Adrenal gland (tissue), 12 donors: ENCODE results near the gene SDHAF3. TPM values are rescaled to one million over a fixed set of nuclear protein-coding genes. Genes with fewer than 3 reads are reported as not detected.

ENCODE experiments used
- DNase-seq, 7 donors: peaks; one replicate each; pipeline ENCODE4 v3.0.0-alpha.2; 2019 to 2020
- H3K27ac ChIP-seq, 5 donors: fragments of 200-600 bp; sonication (generic) in 4 of 5; 1 replicate in 3 of 5; 2 replicates in 2 of 5; pipeline versions ENCODE4 v1.5.1 to v1.8.0; 2016 to 2020; ENCODE audit warnings: mild to moderate bottlenecking in 1 of 5
- H3K27me3 ChIP-seq: fragments of 200-600 bp; 2 replicates; pipeline ENCODE4 v1.8.0; 2021
- H3K36me3 ChIP-seq, 2 donors: fragments of 200-600 bp; replicated peaks in 1 of 2; 1 replicate in 1 of 2; 2 replicates in 1 of 2; pipeline versions ENCODE4 v1.5.1 to v1.8.0; 2018 to 2022
- H3K4me1 ChIP-seq, 2 donors: fragments of 200-600 bp; replicated peaks in 1 of 2; 1 replicate in 1 of 2; 2 replicates in 1 of 2; pipeline versions ENCODE4 v1.5.1 to v1.8.0; 2018 to 2021
- H3K4me3 ChIP-seq, 4 donors: fragments of 200-600 bp; sonication (generic) in 3 of 4; one replicate each; pipeline ENCODE4 v1.5.1; 2016 to 2018
- H3K9me3 ChIP-seq, 3 donors: fragments of 200-600 bp; sonication (generic) in 1 of 3; replicated peaks in 1 of 3; 1 replicate in 2 of 3; 2 replicates in 1 of 3; pipeline versions ENCODE4 v1.5.1 to v1.8.0; 2016 to 2021
- POLR2A ChIP-seq, 2 donors: fragments of 450-650 bp; IDR thresholded peaks; one replicate each; pipeline ENCODE4 v1.6.1; 2017; ENCODE audit warnings: antibody characterized with exemption in 2 of 2, mild to moderate bottlenecking in 2 of 2, moderate library complexity in 1 of 2
- WGBS, 4 donors: extraction: QIAGEN DNeasy Blood & Tissue Kit in 2 of 4; methylation state at CpG; one replicate each; pipeline versions ENCODE4 v1.1.5 to v1.1.7; 2013 to 2017; 5-methylcytosine and 5-hydroxymethylcytosine counted together
- intact Hi-C, 2 donors: fragments of 100-400 bp; cut with DNase I; formaldehyde crosslinking; loops; one replicate each; pipeline versions ENCODE4 v1.14.1 to v1.15.0; 2022 to 2023
- polyA plus RNA-seq, 3 donors: library from polyadenylated mRNA; stranded (reverse); fragments of 200-250 nt in 2 of 3; fragments of 350-450 nt in 1 of 3; fragmentation: Illumina TruSeq in 1 of 3; extraction: RNeasy Lipid Tissue Mini Kit (QIAGEN cat#74804) in 1 of 3; gene quantifications; one replicate each; pipeline ENCODE4 v1.2.3, GENCODE V29; 2013 to 2014
- total RNA-seq, 9 donors: library from RNA; depleted of rRNA in 4 of 9; stranded (reverse); fragments of >200 nt in 4 of 9; fragments of 120-200 nt in 1 of 9; fragmentation: NEBNext Ultra II Directional in 1 of 9; extraction: Animal tissue kit (Norgen Biotek cat#: 25700) in 1 of 9; gene quantifications; one replicate each; pipeline versions ENCODE4 v1.1.0 to v1.2.4, GENCODE V29; 2013 to 2023
- TF ChIP-seq, protein P1 (sequence below), 6 experiments: fragments of 450-650 bp in 4 of 6; fragments of 200-600 bp in 2 of 6; sonication (generic) in 1 of 6; IDR thresholded peaks; 1 replicate in 5 of 6; 2 replicates in 1 of 6; pipeline versions ENCODE4 v1.5.1 to v1.8.0; 2016 to 2021; ENCODE audit warnings: antibody characterized with exemption in 6 of 6, mild to moderate bottlenecking in 2 of 6, moderate library complexity in 1 of 6
- donor health status: healthy with polysubstance abuse.
- donor health status: Bipolar disorder and iron deficiency.
- donor health status: DM: yes; HTN: yes; CAD: no.
- donor health status: DM: no; HTN: no; CAD: no.
- donor health status: DM: no; HTN: no; CAD: no.
- donor health status: DM: yes; HTN: yes; CAD: no.

SDHAF3 gene
- total and polyA plus RNA-seq, 12 donors = 5.2 to 35.0 (median 18.1) TPM

- Histone ChIP-seq H3K4me1 (no peaks in the 10 kb centered on the region), H3K36me3 (no peaks in the 10 kb centered on the region), H3K27me3 (no peaks in the 10 kb centered on the region), H3K27ac (no peak overlapping the region), H3K9me3 (no peaks in the 10 kb centered on the region), H3K4me3 (no peak overlapping the region)
- peak; percentile 84 to 93 (median 87) for DNase-seq
- TF ChIP-seq, protein P1, sequence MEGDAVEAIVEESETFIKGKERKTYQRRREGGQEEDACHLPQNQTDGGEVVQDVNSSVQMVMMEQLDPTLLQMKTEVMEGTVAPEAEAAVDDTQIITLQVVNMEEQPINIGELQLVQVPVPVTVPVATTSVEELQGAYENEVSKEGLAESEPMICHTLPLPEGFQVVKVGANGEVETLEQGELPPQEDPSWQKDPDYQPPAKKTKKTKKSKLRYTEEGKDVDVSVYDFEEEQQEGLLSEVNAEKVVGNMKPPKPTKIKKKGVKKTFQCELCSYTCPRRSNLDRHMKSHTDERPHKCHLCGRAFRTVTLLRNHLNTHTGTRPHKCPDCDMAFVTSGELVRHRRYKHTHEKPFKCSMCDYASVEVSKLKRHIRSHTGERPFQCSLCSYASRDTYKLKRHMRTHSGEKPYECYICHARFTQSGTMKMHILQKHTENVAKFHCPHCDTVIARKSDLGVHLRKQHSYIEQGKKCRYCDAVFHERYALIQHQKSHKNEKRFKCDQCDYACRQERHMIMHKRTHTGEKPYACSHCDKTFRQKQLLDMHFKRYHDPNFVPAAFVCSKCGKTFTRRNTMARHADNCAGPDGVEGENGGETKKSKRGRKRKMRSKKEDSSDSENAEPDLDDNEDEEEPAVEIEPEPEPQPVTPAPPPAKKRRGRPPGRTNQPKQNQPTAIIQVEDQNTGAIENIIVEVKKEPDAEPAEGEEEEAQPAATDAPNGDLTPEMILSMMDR (IDR thresholded peaks at IDR 0.05) = peak; percentile 52 to 88 (median 76)
- TF ChIP-seq POLR2A (IDR thresholded peaks at IDR 0.05) = no peak
- intact Hi-C loops = loop anchor here in 1 of 2 donors (5.0 kb wide), 2 partner anchors 73 to 743 kb away; no protein-coding TSS in a partner anchor
- WGBS, 4 donors = 11 to 14% (median 12%) methylated on average over 8 of the region's 8 CpGs
These were observed 12.7 kb upstream of the SDHAF3 start for GRCh38 chr7:97104719-97105238.

GRCh38 chr7:97107192-97107800, 10.2 kb upstream of the SDHAF3 start:
- intact Hi-C loops = no loop called here

DNA sequence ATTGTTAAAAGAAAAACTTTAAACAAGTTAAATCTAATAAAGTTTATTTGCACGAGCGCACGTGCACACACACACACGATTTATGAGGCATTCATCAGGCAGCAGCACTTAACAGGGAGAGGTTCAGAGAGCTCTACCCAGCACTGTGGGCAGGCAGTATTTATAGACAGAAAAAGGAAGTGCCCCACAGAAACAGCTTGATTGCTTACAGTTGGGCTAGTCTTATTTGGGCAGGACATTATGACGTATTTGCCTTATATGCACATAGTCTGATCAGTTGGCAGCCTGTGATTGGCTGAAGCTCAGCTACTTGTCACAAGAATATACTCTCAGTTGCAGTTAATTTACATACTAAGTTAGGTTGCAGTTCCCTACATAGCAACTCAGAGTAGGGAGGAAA, 1.2 kb upstream of the SDHAF3 start:
- TF ChIP-seq, protein P1 (IDR thresholded peaks at IDR 0.05) = no peak
- no peak for TF ChIP-seq POLR2A (IDR thresholded peaks at IDR 0.05)
- Histone ChIP-seq H3K27ac (no peak overlapping the region), H3K4me3 (no peak overlapping the region), H3K36me3 (no peaks in the 10 kb centered on the region), H3K4me1 (peaks cover 7 to 16% of the 10 kb centered on the region in 2 donors), H3K9me3 (no peaks in the 10 kb centered on the region), H3K27me3 (no peaks in the 10 kb centered on the region)
- 81 to 85% (median 83%) methylated on average over 5 of the region's 5 CpGs for WGBS, 4 donors
- DNase-seq = peak in 1 of 7 donors; percentile 9
- intact Hi-C loops = no loop called here

More at GRCh38 chr7:97107192-97107800, 10.2 kb upstream of the SDHAF3 start:
- Histone ChIP-seq H3K36me3 (no peaks in the 10 kb centered on the region), H3K9me3 (no peaks in the 10 kb centered on the region), H3K4me3 (no peak overlapping the region), H3K4me1 (no peaks in the 10 kb centered on the region), H3K27me3 (no peaks in the 10 kb centered on the region), H3K27ac (no peak overlapping the region)
- TF ChIP-seq, protein P1 (IDR thresholded peaks at IDR 0.05) = no peak
- no peak for TF ChIP-seq POLR2A (IDR thresholded peaks at IDR 0.05)
- WGBS, 4 donors = 72 to 87% (median 79%) methylated on average over 2 of the region's 2 CpGs
- DNase-seq = no peak

- WGBS, 4 donors = 55 to 60% (median 58%) methylated on average over 9 of the region's 9 CpGs
- Histone ChIP-seq H3K27me3 (no peaks in the 10 kb centered on the region), H3K4me1 (peaks cover 7 to 16% of the 10 kb centered on the region in 2 donors), H3K4me3 (peak overlapping the region in 3 of 4 donors; percentile 23 to 63 (median 63)), H3K9me3 (no peaks in the 10 kb centered on the region), H3K36me3 (no peaks in the 10 kb centered on the region), H3K27ac (peak overlapping the region; percentile 26 to 78 (median 57))
- intact Hi-C loops = no loop called here
- no peak for TF ChIP-seq POLR2A (IDR thresholded peaks at IDR 0.05)
- TF ChIP-seq, protein P1 (IDR thresholded peaks at IDR 0.05) = no peak
- peak in 1 of 7 donors; percentile 17 for DNase-seq
These were observed 495 bp upstream of the SDHAF3 start for GRCh38 chr7:97117035-97117371.
